GM18526 (cell line): ENCODE measurements around the gene ENGASE.

Experiments
- POLR2A ChIP-seq: IDR thresholded peaks from 3 replicates; pipeline ENCODE4 v1.6.1; 2011; ENCODE audit not compliant: insufficient read length; ENCODE audit errors: extremely low read depth

ENGASE gene, protein sequence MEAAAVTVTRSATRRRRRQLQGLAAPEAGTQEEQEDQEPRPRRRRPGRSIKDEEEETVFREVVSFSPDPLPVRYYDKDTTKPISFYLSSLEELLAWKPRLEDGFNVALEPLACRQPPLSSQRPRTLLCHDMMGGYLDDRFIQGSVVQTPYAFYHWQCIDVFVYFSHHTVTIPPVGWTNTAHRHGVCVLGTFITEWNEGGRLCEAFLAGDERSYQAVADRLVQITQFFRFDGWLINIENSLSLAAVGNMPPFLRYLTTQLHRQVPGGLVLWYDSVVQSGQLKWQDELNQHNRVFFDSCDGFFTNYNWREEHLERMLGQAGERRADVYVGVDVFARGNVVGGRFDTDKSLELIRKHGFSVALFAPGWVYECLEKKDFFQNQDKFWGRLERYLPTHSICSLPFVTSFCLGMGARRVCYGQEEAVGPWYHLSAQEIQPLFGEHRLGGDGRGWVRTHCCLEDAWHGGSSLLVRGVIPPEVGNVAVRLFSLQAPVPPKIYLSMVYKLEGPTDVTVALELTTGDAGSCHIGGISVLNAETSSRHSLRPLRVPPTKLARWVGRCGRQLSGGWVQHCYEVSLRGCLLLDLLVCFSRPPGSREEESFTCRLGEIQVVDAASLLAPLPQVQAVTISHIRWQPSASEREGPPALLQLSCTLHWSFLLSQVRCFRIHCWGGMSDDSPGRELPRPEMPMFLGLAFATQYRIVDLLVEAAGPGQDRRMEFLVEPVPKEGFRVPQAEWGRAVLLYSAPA

DNA sequence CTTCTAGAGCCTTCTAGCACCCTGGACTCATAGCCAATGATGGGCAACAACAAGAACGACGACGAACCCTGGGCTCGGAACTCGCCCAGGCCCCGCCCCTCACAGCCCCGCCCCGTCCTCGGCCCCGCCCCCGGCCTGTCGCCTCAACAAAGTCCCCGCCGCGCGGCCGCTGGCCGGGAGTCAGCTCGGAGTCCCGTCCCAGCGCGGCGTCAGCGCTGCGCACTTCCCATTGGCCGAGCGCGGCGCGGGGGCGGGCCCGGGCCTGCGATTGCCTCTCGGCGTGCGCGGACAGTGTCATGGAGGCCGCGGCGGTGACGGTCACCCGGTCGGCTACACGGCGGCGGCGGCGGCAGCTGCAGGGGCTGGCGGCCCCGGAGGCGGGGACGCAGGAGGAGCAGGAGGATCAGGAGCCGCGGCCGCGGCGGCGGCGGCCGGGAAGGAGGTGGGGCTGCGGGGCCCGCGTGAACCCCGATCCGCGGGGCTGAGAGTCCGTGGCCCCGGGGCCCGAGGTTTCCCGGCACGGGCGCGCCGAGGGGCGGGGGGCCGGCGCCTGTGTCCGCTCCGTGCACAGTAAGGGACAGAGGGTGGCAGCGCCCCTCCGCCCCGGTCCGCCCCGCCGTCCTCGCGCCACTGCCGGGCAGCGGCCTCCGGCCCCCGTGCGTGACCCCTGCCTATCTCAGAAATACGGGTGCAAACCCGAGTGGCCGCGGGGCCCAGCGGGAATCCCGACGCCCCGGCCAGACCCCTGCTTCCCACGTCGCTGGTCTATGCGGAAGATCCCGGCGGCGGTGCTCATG is at the start of gene ENGASE:
ENGASE (plus strand) TSS at position 176 of the 797 bp plus-strand sequence; CDS start at position 297, 121 bp downstream.
- TF ChIP-seq POLR2A: peak; percentile 71

DNA sequence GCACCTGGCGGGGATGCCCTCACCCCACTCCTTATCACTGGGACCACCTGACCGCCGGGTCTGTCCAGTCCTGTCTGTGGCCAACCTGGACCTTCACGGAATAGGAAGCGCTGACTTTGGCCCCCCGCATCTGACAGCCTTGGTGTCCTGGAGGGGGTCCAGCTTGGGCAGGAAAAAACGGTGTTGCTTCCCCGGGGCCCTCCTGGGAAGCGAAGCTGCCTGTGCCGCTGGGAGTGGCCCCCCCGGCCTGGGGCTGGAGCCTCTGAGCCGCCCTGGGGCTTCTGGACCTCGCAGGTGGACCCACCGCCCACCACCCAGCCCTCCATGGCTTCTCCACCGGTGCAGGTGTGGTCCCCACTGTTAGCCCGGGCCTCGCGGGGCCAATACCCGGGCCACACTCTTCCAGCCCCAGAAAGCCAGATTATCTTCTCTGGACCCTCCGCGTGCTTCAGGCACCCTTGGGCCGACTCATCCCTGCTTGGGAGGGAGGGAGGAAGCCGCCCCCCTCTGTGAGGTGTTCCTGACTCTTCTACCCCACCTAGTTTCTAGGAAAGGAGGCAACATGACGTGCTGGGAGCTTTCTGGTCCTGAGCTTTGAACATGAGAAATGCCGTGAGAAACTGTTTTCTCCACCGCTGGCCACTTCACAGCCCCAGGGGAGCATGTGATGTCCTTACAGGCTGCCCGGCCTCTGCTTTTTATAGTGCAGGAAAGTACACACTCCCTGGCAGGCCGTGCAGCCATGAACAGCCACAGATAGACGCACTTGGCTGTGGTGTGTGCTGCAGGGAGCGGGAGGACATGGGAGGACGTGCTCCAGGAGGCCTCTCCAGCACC is 49.5 kb upstream of the ENGASE start:
- no peak for TF ChIP-seq POLR2A

DNA sequence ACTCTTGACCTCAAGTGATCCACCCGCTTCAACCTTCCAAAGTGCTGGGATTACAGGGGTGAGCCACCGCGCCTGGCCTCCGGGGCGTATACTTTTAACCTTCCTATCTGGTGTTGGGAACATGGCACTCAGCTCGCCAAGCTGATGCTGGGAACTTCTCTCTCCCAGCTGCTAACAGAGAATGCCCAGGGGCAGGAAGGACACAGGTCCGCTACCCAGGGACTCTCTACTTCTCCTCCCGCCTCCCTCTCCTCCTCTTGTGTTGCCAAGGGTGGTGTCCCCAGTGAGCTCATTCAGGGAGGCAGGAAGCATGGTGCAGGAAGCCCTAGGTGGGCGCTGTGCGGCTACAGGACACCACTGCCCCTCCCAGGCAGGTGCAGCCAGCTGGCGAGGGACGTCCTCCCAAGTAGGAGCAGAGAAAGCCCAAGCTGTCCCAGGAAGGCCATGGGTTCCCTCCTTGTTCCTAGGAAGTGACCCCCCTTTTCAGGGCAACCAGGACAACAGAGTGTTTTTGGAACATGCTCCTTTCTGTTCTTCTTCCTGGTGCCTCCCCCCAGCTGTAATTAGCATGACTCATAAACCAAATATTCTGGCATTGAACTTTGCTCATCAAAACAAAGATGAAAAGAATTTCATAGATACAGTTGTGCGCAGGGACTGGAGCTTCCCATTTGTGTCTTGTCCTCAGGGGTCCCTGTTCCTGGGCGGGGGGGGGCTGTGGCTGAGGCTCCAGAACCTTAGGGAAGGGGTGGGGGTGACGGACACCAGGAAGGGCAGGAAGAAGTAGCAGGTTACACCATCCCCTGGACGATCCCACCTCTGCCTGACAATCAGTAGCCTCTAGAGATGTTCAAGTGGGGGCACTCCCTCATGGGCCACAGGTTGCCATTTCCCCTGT is 48.0 kb upstream of the ENGASE start:
- TF ChIP-seq POLR2A: no peak

DNA sequence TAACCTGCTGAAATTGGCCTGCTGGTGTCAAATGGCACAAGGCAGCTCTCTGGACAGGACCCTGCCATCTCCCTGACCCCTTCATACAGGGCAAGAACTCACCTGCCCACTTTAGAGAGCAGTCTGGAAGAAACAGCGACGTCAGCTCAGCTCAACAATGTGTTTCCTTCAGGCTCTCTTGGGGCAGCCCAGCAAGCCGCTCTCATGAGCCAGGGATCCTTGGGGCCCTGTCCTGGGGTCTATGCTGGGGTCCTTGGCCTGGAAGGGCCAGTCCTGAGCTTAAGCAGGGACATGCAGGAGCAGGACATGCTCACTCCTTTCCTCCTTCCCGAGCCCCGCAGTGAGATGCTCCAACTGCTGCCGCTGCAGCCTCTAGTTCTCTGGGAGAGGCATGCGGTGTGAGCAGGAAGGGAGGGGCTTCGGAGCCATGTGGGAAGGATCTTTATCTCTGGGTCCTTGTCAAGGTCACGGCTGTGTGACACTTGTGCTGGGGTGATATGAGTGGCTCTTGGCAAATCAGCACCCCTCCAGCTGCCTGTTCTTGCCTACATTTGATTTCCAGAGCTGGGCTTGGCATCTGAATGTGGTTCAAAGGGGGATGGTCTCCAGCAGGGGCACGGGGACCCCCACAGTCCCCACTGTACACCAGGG is 47.2 kb upstream of the ENGASE start:
- TF ChIP-seq POLR2A: no peak

DNA sequence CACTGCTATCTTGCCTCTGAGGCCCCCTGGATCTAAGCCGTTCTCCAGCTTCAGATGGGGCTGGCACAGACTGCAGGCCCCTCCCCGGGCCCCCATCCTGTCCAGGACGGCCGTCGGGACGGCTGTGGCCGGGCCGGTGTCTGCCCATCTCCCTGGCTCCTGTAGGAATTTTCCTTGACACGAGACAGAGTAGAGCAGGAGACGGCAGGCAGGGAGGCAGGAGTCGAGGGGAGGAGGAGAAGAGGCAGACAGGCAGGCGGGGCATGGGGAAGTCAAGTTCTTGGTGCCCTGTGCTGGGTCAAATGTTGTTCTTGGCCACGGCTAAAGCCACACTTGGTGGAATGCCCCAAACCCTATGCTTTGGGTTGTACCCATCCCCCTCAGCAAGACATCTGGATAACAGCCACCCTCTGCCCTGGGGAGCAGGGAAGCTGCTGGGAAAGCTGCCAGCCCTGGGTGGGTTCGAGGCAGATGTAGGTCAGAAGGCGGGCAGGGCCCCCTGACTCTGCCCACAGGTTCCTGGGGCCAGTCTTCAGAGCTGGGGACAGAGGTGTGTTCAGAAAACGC is 46.6 kb upstream of the ENGASE start:
- TF ChIP-seq POLR2A: no peak

DNA sequence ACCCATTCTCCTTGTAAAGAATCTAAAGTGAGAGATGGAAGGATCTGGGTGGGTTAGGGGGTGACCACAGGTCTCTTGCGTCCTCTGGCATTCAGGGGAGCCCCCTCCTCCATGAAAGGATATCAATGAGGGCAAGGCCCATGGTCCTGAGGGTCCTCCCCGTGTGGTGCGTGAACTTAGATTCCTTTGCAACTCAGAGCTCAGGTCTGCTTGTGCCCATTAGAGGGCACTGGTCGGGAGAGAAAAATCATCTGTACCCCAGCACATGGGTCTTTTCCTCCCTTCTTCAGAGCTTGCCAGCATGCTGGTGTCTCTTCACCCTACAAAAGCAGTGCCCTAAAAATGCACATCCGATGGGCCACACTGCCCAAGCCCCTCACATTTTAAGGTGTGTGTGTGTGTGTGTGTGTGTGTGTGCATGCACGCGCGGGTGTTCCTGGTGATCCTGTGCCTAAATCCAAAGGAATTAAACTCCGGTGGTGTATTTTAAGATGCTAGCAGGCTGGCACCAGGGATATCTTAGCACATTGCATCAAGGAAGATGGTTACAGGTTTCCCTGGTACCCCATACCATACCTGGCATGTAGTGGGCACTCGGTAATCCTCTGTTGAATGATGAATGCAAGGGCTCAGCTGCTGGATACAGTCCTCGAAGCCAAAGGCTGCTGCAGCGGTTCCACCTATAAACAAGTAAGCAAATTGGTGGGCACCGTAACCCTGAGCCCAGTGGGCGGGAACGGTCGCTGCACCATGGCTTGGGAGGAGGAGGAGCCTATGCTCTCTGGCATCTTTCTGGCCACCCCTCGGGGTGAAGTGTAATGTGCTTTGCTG is 45.9 kb upstream of the ENGASE start:
- TF ChIP-seq POLR2A: no peak

DNA sequence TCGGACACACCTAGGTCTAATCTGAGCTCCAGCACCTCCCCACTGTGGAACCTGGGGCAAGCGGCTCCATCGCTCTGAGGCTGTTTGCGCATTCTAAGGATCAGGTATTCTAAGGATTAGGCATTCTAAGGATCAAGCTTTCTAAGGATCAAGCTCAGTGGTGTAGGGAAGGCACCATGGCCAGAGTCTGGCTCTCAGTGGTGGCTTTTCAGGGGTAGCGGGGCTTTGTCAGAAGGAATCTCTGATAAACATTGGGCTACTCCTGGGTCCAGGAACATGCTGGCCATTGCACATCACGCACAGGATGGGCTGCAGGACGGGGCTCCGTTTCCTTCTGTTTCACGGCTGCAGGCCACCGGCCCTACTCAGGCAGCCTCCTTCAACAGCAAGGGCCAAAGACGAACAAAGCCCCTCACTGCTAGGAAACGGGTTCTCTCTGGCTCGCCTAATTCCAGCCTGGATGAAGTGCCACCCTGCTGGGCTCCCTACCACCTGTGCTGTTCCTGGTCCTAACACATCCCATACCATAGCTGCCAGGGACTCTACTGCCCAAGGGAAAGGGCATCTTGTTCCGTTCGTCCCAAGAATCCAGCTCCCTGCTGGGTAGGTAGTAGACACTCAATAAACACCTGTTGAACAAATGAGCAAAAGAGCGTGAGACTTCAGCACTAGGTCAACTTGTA is 45.2 kb upstream of the ENGASE start:
- no peak for TF ChIP-seq POLR2A

DNA sequence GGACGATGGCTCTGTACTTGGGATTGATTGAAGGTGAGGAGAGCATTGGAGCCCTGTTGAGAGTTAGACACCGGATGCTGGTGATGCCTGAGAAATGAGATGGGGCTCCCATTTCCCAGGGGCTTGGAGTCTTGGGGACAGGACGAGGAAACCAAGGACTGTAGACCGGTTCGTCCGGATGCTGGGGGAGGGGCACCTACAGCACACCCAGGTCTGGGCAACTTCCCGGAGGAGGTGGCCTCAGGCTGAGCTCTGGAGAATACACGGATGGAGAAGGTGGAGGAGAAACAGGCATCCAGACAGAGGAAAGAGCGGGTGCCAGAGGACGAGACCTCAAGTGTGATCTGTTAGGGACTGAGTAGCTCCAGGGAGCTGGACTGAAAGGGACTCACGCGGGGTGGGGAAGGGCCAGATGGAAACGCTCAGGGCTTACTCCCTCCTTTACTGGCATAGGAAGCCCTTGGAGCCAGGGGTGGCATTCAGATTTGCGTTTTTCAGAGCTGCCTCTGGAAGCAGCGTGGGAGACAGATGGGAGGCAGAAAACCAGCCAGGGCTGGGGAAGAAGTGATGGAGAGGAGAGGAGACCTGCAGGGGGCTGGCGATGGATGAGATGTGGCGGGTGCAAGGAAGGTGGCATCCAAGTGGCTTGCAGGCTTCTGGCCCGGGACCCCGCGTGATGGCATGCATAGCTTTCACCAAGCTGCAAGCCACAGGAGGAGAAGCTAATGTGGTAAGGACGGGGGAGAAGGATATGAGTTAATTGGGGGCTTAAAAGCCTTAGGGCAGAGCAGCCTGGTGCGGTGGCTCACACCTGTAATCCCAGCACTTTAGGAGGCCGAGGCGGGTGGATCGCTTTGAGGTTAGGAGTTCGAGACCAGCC is 42.4 kb upstream of the ENGASE start:
- TF ChIP-seq POLR2A: no peak

DNA sequence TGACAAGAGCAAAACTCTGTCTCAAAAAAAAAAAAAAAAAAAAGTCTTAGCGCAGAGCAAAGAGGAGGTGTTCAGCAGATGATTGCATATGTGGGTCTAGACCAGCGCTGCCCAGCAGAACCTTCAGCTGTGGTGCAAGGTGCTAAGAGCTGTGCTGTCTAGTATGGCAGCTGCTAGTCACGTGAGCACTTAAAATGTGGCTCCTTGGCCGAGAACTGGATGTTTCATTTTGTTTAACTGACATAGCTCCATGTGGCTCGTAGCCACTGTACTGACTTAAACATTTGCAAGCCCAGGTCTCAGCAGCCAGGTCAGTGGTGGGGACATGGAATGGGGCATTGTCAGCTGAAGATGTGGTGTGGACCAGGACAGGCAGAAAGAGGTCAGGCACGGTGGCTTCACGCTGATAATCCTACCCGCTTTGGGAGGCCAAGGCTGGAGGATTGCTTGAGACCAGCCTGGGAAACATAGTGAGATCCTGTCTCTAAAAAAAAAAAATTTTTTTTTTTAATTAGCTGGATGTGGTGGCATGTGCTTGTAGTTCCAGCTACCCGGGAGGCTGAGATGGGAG is 41.5 kb upstream of the ENGASE start:
- no peak for TF ChIP-seq POLR2A
